Body of pancreas (tissue), 4 donors: Measurements from ENCODE around the gene CCSAP. TPM values are rescaled to one million over a fixed set of nuclear protein-coding genes. Genes with fewer than 3 reads are reported as not detected.

Experiments
- ATAC-seq: fragments of 150-250 bp; one replicate; pipeline ENCODE4 v1.9.1; 2016
- DNase-seq, 4 donors: peaks; one replicate each; pipeline ENCODE4 v3.0.0-alpha.2; 2019
- H3K27ac ChIP-seq, 4 donors: fragments of 200-600 bp; sonication (generic); 1 replicate in 3 of 4; 2 replicates in 1 of 4; pipeline versions ENCODE4 v1.5.1 to v1.6.1; 2016 to 2019; ENCODE audit warnings: mild to moderate bottlenecking in 1 of 4, mixed read lengths in 1 of 4, moderate library complexity in 1 of 4
- H3K27me3 ChIP-seq, 2 donors: fragments of 200-600 bp; sonication (generic); one replicate each; pipeline ENCODE4 v1.6.0; 2016; ENCODE audit warnings: mild to moderate bottlenecking in 1 of 2
- H3K36me3 ChIP-seq, 2 donors: fragments of 200-600 bp; sonication (generic); replicated peaks in 1 of 2; 2 replicates each; pipeline ENCODE4 v1.5.1; 2016; ENCODE audit warnings: low read depth in 2 of 2; ENCODE audit not compliant: insufficient read depth in 1 of 2
- H3K4me1 ChIP-seq: fragments of 200-600 bp; sonication (generic); one replicate; pipeline ENCODE4 v1.6.0; 2016
- H3K4me3 ChIP-seq, 2 donors: fragments of 200-600 bp; sonication (generic); 1 replicate in 1 of 2; 2 replicates in 1 of 2; pipeline ENCODE4 v1.5.1; 2016 to 2019
- H3K9me3 ChIP-seq, 3 donors: fragments of 200-600 bp; sonication (generic); 1 replicate in 2 of 3; 2 replicates in 1 of 3; pipeline ENCODE4 v1.5.1; 2016
- CTCF ChIP-seq, 7 experiments: fragments of 450-650 bp in 4 of 7; fragments of 200-600 bp in 3 of 7; sonication (generic) in 3 of 7; IDR thresholded peaks; one replicate each; pipeline ENCODE4 v1.5.1; 2016 to 2019; ENCODE audit warnings: antibody characterized with exemption in 7 of 7
- POLR2A ChIP-seq, 3 donors: fragments of 450-650 bp; IDR thresholded peaks; one replicate each; pipeline ENCODE4 v1.6.1; 2016; ENCODE audit warnings: antibody characterized with exemption in 3 of 3, mild to moderate bottlenecking in 2 of 3
- WGBS, 2 donors: methylation state at CpG; one replicate each; pipeline ENCODE4 v1.1.5; 2017; 5-methylcytosine and 5-hydroxymethylcytosine counted together
- intact Hi-C: fragments of 100-400 bp; cut with DNase I; formaldehyde crosslinking; loops from one replicate; pipeline ENCODE4 v1.15.1; 2023
- total RNA-seq, 2 donors: library from RNA; depleted of rRNA; stranded (reverse); fragments of >200 nt; gene quantifications; one replicate each; pipeline ENCODE4 v1.1.0, GENCODE V29; 2016

CCSAP gene
- total RNA-seq, 2 donors from 2014 or later = 1.6 to 2.0 TPM

GRCh38 chr1:229310833-229311232, 32.0 kb downstream of the CCSAP start:
- intact Hi-C loops = no loop called here
- WGBS, 2 donors = 72 to 73% methylated on average over 6 of the region's 6 CpGs

GRCh38 chr1:229309684-229310083, 33.2 kb downstream of the CCSAP start:
- Histone ChIP-seq H3K27ac (no peak overlapping the region), H3K4me1 (peaks cover 5% of the 10 kb centered on the region), H3K36me3 (peaks cover 0 to 9% of the 10 kb centered on the region in 2 donors), H3K9me3 (no peaks in the 10 kb centered on the region), H3K27me3 (no peaks in the 10 kb centered on the region), H3K4me3 (no peak overlapping the region)
- no peak for DNase-seq
- WGBS, 2 donors = 96 to 100% methylated on average over 2 of the region's 2 CpGs
- intact Hi-C loops = no loop called here
- TF ChIP-seq POLR2A (IDR thresholded peaks at IDR 0.05) (no peak), CTCF (IDR thresholded peaks at IDR 0.05) (no peak)
- no peak for ATAC-seq

More at GRCh38 chr1:229310833-229311232, 32.0 kb downstream of the CCSAP start:
- H3K36me3 ChIP-seq = peaks cover 0 to 9% of the 10 kb centered on the region in 2 donors
- ATAC-seq (no peak), DNase-seq (no peak)
- no peaks in the 10 kb centered on the region for H3K9me3 ChIP-seq
- H3K27me3 ChIP-seq = no peaks in the 10 kb centered on the region
- H3K27ac ChIP-seq = no peak overlapping the region
- peaks cover 5% of the 10 kb centered on the region for H3K4me1 ChIP-seq
- no peak overlapping the region for H3K4me3 ChIP-seq
- no peak for TF ChIP-seq CTCF (IDR thresholded peaks at IDR 0.05)
- TF ChIP-seq POLR2A (IDR thresholded peaks at IDR 0.05) = no peak

- Histone ChIP-seq H3K4me3 (no peak overlapping the region), H3K27me3 (no peaks in the 10 kb centered on the region), H3K27ac (no peak overlapping the region), H3K36me3 (peaks cover 0 to 9% of the 10 kb centered on the region in 2 donors), H3K9me3 (no peaks in the 10 kb centered on the region), H3K4me1 (peaks cover 5% of the 10 kb centered on the region)
- intact Hi-C loops = no loop called here
- TF ChIP-seq POLR2A (IDR thresholded peaks at IDR 0.05) = no peak
- TF ChIP-seq CTCF (IDR thresholded peaks at IDR 0.05) = no peak
- ATAC-seq (no peak), DNase-seq (no peak)
- 64 to 74% methylated on average over 1 of the region's 1 CpG for WGBS, 2 donors
Measured at GRCh38 chr1:229309074-229309473, 33.8 kb downstream of the CCSAP start.

- DNase-seq = no peak
- H3K36me3 ChIP-seq = peaks cover 0 to 15% of the 10 kb centered on the region in 2 donors
- H3K27me3 ChIP-seq = no peaks in the 10 kb centered on the region
- H3K4me1 ChIP-seq = no peaks in the 10 kb centered on the region
- intact Hi-C loops = no loop called here
- H3K4me3 ChIP-seq = no peak overlapping the region
- no peaks in the 10 kb centered on the region for H3K9me3 ChIP-seq
- H3K27ac ChIP-seq = no peak overlapping the region
- WGBS, 2 donors = 71 to 78% methylated on average over 2 of the region's 2 CpGs
- TF ChIP-seq CTCF (IDR thresholded peaks at IDR 0.05) (no peak), POLR2A (IDR thresholded peaks at IDR 0.05) (no peak)
- no peak for ATAC-seq
Measured at GRCh38 chr1:229305392-229305791, 37.5 kb downstream of the CCSAP start.

- TF ChIP-seq POLR2A (IDR thresholded peaks at IDR 0.05) (no peak), CTCF (IDR thresholded peaks at IDR 0.05) (no peak)
- peaks cover 0 to 30% of the 10 kb centered on the region in 2 donors for H3K36me3 ChIP-seq
Measured at GRCh38 chr1:229303855-229304254, 39.0 kb downstream of the CCSAP start.

More at GRCh38 chr1:229303855-229304254, 39.0 kb downstream of the CCSAP start:
- DNase-seq (no peak), ATAC-seq (no peak)
- Histone ChIP-seq H3K27ac (no peak overlapping the region), H3K27me3 (no peaks in the 10 kb centered on the region), H3K4me1 (peaks cover 4% of the 10 kb centered on the region), H3K9me3 (no peaks in the 10 kb centered on the region), H3K4me3 (no peak overlapping the region)
- WGBS, 2 donors = 87 to 90% methylated on average over 4 of the region's 4 CpGs
- intact Hi-C loops = no loop called here
